Measurements from ENCODE around the gene EMD. TPM values are rescaled to one million over a fixed set of nuclear protein-coding genes. Genes with fewer than 3 reads are reported as not detected.
A peak's percentile ranks its signal among the peaks of the same experiment; 100 is the strongest.

The EMD gene
- total and polyA plus RNA-seq, 2 of the 13 experiments (the other 11 are each of a cell fraction or from before 2014, with no cell fraction given) = 14.5 to 14.9 TPM

GRCh38 chrX:154401045-154401799 is 22.1 kb downstream of the EMD start (continued):
- TF ChIP-seq ZKSCAN1 (IDR thresholded peaks at IDR 0.05; ENCODE audit: low read length) (no peak), ZNF670 (CRISPR knock-in tag; IDR thresholded peaks at IDR 0.05; ENCODE audit: borderline replicate concordance) (no peak), FOXA1 (IDR thresholded peaks at IDR 0.05) (no peak), FOXA1 (CRISPR knock-in tag; IDR thresholded peaks at IDR 0.05) (no peak), ZNF616 (CRISPR knock-in tag; IDR thresholded peaks at IDR 0.05; ENCODE audit: low read depth) (0 out of 2 replicates have a peak, but pooled peaks have one; percentile 36), ZNF3 (CRISPR knock-in tag; IDR thresholded peaks at IDR 0.05) (no peak), ZNF275 (CRISPR knock-in tag; IDR thresholded peaks at IDR 0.05; ENCODE audit: borderline replicate concordance) (no peak), SMAD3 (CRISPR knock-in tag; IDR thresholded peaks at IDR 0.05) (no peak; the same call in 1 of the 2 replicates), ZSCAN31 (CRISPR knock-in tag; IDR thresholded peaks at IDR 0.05; ENCODE audit: low read depth) (0 out of 2 replicates have a peak, but pooled peaks have one; percentile 20), RBM22 (optimal IDR thresholded peaks at IDR 0.05; ENCODE audit: low read length) (peak; percentile 99), ZFYVE20 (CRISPR knock-in tag; IDR thresholded peaks at IDR 0.05; ENCODE audit: borderline replicate concordance, low read depth) (no peak), ZNF558 (CRISPR knock-in tag; IDR thresholded peaks at IDR 0.05; ENCODE audit: borderline replicate concordance) (no peak), TEF (CRISPR knock-in tag; IDR thresholded peaks at IDR 0.05) (no peak), HMGXB4 (CRISPR knock-in tag; IDR thresholded peaks at IDR 0.05; ENCODE audit: borderline replicate concordance in 1 of 2, low read depth in 1 of 2) (0 out of 4 replicates have a peak, but pooled peaks of 1 of the 2 experiments have one; percentile 17)
- TF ChIP-seq, protein P1, sequence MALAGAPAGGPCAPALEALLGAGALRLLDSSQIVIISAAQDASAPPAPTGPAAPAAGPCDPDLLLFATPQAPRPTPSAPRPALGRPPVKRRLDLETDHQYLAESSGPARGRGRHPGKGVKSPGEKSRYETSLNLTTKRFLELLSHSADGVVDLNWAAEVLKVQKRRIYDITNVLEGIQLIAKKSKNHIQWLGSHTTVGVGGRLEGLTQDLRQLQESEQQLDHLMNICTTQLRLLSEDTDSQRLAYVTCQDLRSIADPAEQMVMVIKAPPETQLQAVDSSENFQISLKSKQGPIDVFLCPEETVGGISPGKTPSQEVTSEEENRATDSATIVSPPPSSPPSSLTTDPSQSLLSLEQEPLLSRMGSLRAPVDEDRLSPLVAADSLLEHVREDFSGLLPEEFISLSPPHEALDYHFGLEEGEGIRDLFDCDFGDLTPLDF (CRISPR knock-in tag; IDR thresholded peaks at IDR 0.05) = no peak
- TF ChIP-seq, protein P2, sequence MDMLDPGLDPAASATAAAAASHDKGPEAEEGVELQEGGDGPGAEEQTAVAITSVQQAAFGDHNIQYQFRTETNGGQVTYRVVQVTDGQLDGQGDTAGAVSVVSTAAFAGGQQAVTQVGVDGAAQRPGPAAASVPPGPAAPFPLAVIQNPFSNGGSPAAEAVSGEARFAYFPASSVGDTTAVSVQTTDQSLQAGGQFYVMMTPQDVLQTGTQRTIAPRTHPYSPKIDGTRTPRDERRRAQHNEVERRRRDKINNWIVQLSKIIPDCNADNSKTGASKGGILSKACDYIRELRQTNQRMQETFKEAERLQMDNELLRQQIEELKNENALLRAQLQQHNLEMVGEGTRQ (IDR thresholded peaks at IDR 0.05; ENCODE audit: low read depth, low read length) = no peak
- TF ChIP-seq, protein P2 (CRISPR knock-in tag; IDR thresholded peaks at IDR 0.05; ENCODE audit: borderline replicate concordance) = no peak
- TF ChIP-seq, protein P3, sequence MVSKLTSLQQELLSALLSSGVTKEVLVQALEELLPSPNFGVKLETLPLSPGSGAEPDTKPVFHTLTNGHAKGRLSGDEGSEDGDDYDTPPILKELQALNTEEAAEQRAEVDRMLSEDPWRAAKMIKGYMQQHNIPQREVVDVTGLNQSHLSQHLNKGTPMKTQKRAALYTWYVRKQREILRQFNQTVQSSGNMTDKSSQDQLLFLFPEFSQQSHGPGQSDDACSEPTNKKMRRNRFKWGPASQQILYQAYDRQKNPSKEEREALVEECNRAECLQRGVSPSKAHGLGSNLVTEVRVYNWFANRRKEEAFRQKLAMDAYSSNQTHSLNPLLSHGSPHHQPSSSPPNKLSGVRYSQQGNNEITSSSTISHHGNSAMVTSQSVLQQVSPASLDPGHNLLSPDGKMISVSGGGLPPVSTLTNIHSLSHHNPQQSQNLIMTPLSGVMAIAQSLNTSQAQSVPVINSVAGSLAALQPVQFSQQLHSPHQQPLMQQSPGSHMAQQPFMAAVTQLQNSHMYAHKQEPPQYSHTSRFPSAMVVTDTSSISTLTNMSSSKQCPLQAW (CRISPR knock-in tag; IDR thresholded peaks at IDR 0.05) = peak; percentile 37; the same call in 1 of the 2 replicates
